Astrocyte of the spinal cord (primary cell): ENCODE data around the gene HFM1.
"Not testable (repeated sequence)": the region's sequence is repeated elsewhere in the genome, so short reads cannot be mapped to it uniquely, and the experiment has no call there.

ENCODE experiments used
- DNase-seq: peaks from one replicate; pipeline ENCODE4 v3.0.0; 2011; ENCODE audit warnings: low read depth, low spot score
- H3K4me3 ChIP-seq: 2 replicates; pipeline ENCODE4 v1.5.1; 2011; ENCODE audit warnings: low read depth, mild to moderate bottlenecking, low read length, moderate library complexity
- CTCF ChIP-seq: IDR thresholded peaks from 2 replicates; pipeline ENCODE4 v1.5.1; 2012; ENCODE audit warnings: low read depth, mild to moderate bottlenecking, low read length, inconsistent platforms
- in situ Hi-C: cut with HindIII; loops from 2 replicates; pipeline ENCODE4 v1.10.0; 2017; ENCODE audit warnings: low sequenced_read_pairs

The HFM1 gene

GRCh38 chr1:91404151-91405012 lies at the start of gene HFM1:
Gene HFM1 (minus strand): TSS chr1:91404837. CDS start chr1:91401082, 3,755 bp downstream.
- peak within 1 kb of the TSS; percentile 66 for H3K4me3 ChIP-seq
- TF ChIP-seq CTCF, result peak; percentile 6
- DNase-seq, result peak; percentile 82
- in situ Hi-C loops, result no loop called here

- no peak for DNase-seq
- in situ Hi-C loops, result no loop called here
- no peak for TF ChIP-seq CTCF
- H3K4me3 ChIP-seq, result no peak overlapping the region
Observed at GRCh38 chr1:91454136-91454535, 49.5 kb upstream of the HFM1 start.

- TF ChIP-seq CTCF, result no peak
- no peak overlapping the region for H3K4me3 ChIP-seq
- in situ Hi-C loops, result no loop called here
- DNase-seq, result no peak
Observed at GRCh38 chr1:91450260-91450659, 45.6 kb upstream of the HFM1 start.

- H3K4me3 ChIP-seq, in situ Hi-C loops, DNase-seq: not testable (repeated sequence)
Observed at GRCh38 chr1:91447782-91448181, 43.1 kb upstream of the HFM1 start.

- in situ Hi-C loops, H3K4me3 ChIP-seq, DNase-seq: not testable (repeated sequence)
Observed at GRCh38 chr1:91441980-91442379, 37.3 kb upstream of the HFM1 start.

GRCh38 chr1:91440847-91441246 lies 36.2 kb upstream of the HFM1 start:
- TF ChIP-seq CTCF, result peak; percentile 20
- in situ Hi-C loops, result no loop called here
- no peak overlapping the region for H3K4me3 ChIP-seq
- DNase-seq, result peak; percentile 4

GRCh38 chr1:91439016-91439415 lies 34.4 kb upstream of the HFM1 start:
- in situ Hi-C loops, result no loop called here

More at GRCh38 chr1:91439016-91439415, 34.4 kb upstream of the HFM1 start:
- no peak for TF ChIP-seq CTCF
- no peak overlapping the region for H3K4me3 ChIP-seq
- DNase-seq, result no peak
